ENCODE data around the gene FBXO42. TPM values are rescaled to one million over a fixed set of nuclear protein-coding genes. Genes with fewer than 3 reads are reported as not detected.

FBXO42 gene
- total and polyA plus RNA-seq, 2 of the 4 experiments (the other 2 are of a cell fraction): 12.0 to 18.8 TPM

DNA sequence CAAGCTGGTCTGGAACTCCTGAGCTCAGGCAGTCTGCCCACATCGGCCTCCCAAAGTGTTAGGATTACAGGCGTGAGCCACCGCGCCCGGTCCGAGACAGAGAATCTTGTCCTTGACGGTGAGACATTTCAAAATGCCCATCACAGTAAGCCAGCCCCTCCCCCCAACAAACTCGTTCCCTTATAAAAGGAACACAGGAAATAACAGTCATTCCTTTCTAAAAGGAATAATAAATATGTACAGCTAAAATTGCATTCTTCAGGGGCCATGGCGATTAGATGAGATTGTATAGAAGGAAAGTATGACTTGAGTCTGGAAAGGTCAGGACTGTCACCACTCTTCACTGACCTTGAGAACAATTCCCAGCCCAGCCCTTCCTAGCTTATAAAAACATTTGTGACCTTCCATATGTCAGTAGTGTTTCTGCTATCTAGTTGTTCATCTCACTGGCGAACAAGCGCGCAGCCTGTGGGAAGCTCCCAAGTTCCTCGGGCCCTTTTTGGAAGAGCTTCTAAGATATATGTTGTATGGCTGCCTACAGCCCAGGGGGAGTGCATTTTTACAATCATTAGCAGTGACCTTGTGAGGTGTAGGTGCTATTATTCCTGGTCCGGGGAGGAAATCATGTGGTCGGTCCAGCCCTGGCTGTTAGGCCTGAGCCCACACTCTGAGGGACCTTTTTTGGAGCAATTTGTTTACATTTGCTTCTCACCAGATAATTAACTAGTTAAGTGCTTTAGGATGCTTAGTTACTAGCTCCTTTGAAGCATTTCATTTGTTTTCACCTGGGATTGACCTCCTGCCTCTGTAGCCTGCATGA is 23.5 kb upstream of the FBXO42 start:
- Histone ChIP-seq H4K20me1 (ENCODE audit: insufficient read depth, low read length) (peaks cover 51% of the 10 kb centered on the region), H4K8ac (ENCODE audit: low read depth in 2 of 2, low read length in 2 of 2) (peak overlapping the region; percentile 59 to 96), H3K36me3 (ENCODE audit: control insufficient read depth, insufficient read depth, low read length) (no peaks in the 10 kb centered on the region), H3K23ac (ENCODE audit: low read depth, low read length) (peak overlapping the region; percentile 92), H3K18ac (ENCODE audit: low read depth, low read length) (peak overlapping the region; percentile 86), H2BK15ac (ENCODE audit: low read depth, low read length) (peak overlapping the region; percentile 91; the same call in 2 of the 3 replicates), H2BK5ac (ENCODE audit: low read depth, low read length, poor library complexity, severe bottlenecking) (peak overlapping the region; percentile 93), H3K9ac (ENCODE audit: low read depth, low read length) (peak overlapping the region; percentile 19), H3K9me1 (ENCODE audit: insufficient read depth, low read length) (peaks cover 25% of the 10 kb centered on the region), H3K4me1 (ENCODE audit: control insufficient read depth, insufficient read depth, low read length) (peaks cover 33% of the 10 kb centered on the region), H2AK9ac (replicated peaks; ENCODE audit: low read depth, low read length, poor library complexity) (peak overlapping the region; percentile 84), H3K4me2 (ENCODE audit: low read depth, low read length) (peak overlapping the region; percentile 50), H2AK5ac (ENCODE audit: low read depth, low read length) (peak overlapping the region; percentile 98), H2BK120ac (ENCODE audit: low read depth, low read length) (peak overlapping the region; percentile 93), H3K27me3 (ENCODE audit: control insufficient read depth, insufficient read depth, low read length) (no peaks in the 10 kb centered on the region), H3K4me3 (ENCODE audit: insufficient read depth, low read depth, low read length) (no peak overlapping the region), H3K9me3 (ENCODE audit: control insufficient read depth, insufficient read depth, low read length) (no peaks in the 10 kb centered on the region), H3K4ac (ENCODE audit: low read depth, low read length) (peak overlapping the region; percentile 98), H2BK20ac (ENCODE audit: low read depth, low read length) (peak overlapping the region; percentile 98), H3K14ac (replicated peaks; ENCODE audit: low read depth, low read length) (peak overlapping the region; percentile 90), H2AFZ (replicated peaks; ENCODE audit: low read length, poor library complexity) (no peak overlapping the region), H4K91ac (ENCODE audit: insufficient read depth, low read depth, low read length) (peak overlapping the region; percentile 94), H4K5ac (ENCODE audit: low read depth, low read length) (peak overlapping the region; percentile 43), H3K56ac (ENCODE audit: extremely low read depth, insufficient read depth, low read length) (peak overlapping the region; percentile 64), H3K79me1 (ENCODE audit: low read depth in 1 of 2, low read length in 2 of 2) (peaks cover 6 to 52% of the 10 kb centered on the region in 2 experiments), H3K27ac (ENCODE audit: insufficient read depth, low read length) (peak overlapping the region; percentile 96)
- TF ChIP-seq MAFK (IDR thresholded peaks at IDR 0.05; ENCODE audit: low read depth, low read length) (0 out of 2 replicates have a peak, but pooled peaks have one; percentile 3), BHLHE40 (IDR thresholded peaks at IDR 0.05; ENCODE audit: low read depth, low read length) (peak; percentile 3; the same call in 1 of the 2 replicates), RCOR1 (IDR thresholded peaks at IDR 0.05; ENCODE audit: insufficient replicate concordance, low read length) (no peak)
- TF ChIP-seq, protein P1, sequence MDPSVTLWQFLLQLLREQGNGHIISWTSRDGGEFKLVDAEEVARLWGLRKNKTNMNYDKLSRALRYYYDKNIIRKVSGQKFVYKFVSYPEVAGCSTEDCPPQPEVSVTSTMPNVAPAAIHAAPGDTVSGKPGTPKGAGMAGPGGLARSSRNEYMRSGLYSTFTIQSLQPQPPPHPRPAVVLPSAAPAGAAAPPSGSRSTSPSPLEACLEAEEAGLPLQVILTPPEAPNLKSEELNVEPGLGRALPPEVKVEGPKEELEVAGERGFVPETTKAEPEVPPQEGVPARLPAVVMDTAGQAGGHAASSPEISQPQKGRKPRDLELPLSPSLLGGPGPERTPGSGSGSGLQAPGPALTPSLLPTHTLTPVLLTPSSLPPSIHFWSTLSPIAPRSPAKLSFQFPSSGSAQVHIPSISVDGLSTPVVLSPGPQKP (IDR thresholded peaks at IDR 0.05; ENCODE audit: borderline replicate concordance, low read depth, low read length): no peak
- POLR2A ChIA-PET (ENCODE audit: unreplicated experiment): interaction anchor here (0.8 kb wide), 1 partner anchor 10 kb away, joined by 3 read pairs; no protein-coding TSS in a partner anchor
- intact Hi-C loops (cut with micrococcal nuclease): no loop called here
- WGBS, 2 experiments (ENCODE audit: extremely low coverage in 2 of 2, insufficient read length in 1 of 2): 37% methylated on average over 5 of the region's 15 CpGs; no CpG with 5 or more reads in 1 of the 2 experiments
- in situ Hi-C loops (cut with MboI; ENCODE audit: low sequenced_read_pairs): no loop called here
- CTCF ChIA-PET: interaction anchor here (1.0 to 1.1 kb wide), 2 partner anchors 11 to 18 kb away, joined by 3 read pairs; no protein-coding TSS in a partner anchor
- BruUV-seq (replicated peaks): no TSS peak
- peak; percentile 78 for DNase-seq
- ATAC-seq (ENCODE audit: low read depth): peak; percentile 70
- dilution Hi-C loops (cut with HindIII; ENCODE audit: low sequenced_read_pairs, unreplicated experiment): no loop called here

Measured in IMR-90 (cell line).